ENCODE results near the gene ERBB3.

Gene ERBB3

GRCh38 chr12:56137853-56138571 lies 58.0 kb downstream of the ERBB3 start:
- Histone ChIP-seq H3K4me3 (ENCODE audit: low read length in 2 of 2) (no peak overlapping the region), H3K27me3 (ENCODE audit: control insufficient read depth in 3 of 3, insufficient read depth in 3 of 3, low read depth in 1 of 3, low read length in 3 of 3) (no peaks in the 10 kb centered on the region), H2BK120ac (ENCODE audit: low read depth, low read length) (no peak overlapping the region), H2AK5ac (ENCODE audit: low read depth, low read length) (no peak overlapping the region), H3K36me3 (replicated peaks in 1 of 2; ENCODE audit: control insufficient read depth in 2 of 2, insufficient read depth in 2 of 2, low read length in 2 of 2) (peaks cover 56 to 94% of the 10 kb centered on the region in 2 donors), H3K4me2 (ENCODE audit: insufficient read depth, low read length, poor library complexity, severe bottlenecking) (no peak overlapping the region), H3K18ac (ENCODE audit: low read length) (no peak overlapping the region), H3K4me1 (ENCODE audit: control insufficient read depth in 2 of 2, insufficient read depth in 1 of 2, low read depth in 1 of 2, low read length in 2 of 2) (no peaks in the 10 kb centered on the region), H3K9ac (ENCODE audit: low read depth, low read length, poor library complexity) (peak overlapping the region; percentile 15), H3K4ac (ENCODE audit: low read length) (no peak overlapping the region), H4K8ac (ENCODE audit: low read depth, low read length) (no peak overlapping the region), H2BK5ac (ENCODE audit: low read length) (no peak overlapping the region), H2BK15ac (ENCODE audit: low read length) (no peak overlapping the region), H3K27ac (replicated peaks; ENCODE audit: low read length) (no peak overlapping the region), H4K91ac (ENCODE audit: low read depth, low read length, poor library complexity) (no peak overlapping the region), H3K79me1 (ENCODE audit: low read depth, low read length) (no peaks in the 10 kb centered on the region), H3K14ac (ENCODE audit: low read length) (no peak overlapping the region), H3K23ac (ENCODE audit: low read depth, low read length, poor library complexity) (peak overlapping the region; percentile 1), H3K9me3 (replicated peaks in 1 of 2; ENCODE audit: control insufficient read depth in 2 of 2, insufficient read depth in 1 of 2, low read depth in 1 of 2, low read length in 2 of 2) (peaks cover 0 to 4% of the 10 kb centered on the region in 2 donors), H2BK12ac (ENCODE audit: low read length) (no peak overlapping the region), H2AFZ (ENCODE audit: low read length) (no peak overlapping the region)
- no CpG with 5 or more reads among the region's 14 CpGs for WGBS, 2 donors (ENCODE audit: extremely low coverage in 2 of 2, insufficient read length in 2 of 2, insufficient replicate concordance in 1 of 2)
- no peak for DNase-seq (ENCODE audit: low spot score)

DNA sequence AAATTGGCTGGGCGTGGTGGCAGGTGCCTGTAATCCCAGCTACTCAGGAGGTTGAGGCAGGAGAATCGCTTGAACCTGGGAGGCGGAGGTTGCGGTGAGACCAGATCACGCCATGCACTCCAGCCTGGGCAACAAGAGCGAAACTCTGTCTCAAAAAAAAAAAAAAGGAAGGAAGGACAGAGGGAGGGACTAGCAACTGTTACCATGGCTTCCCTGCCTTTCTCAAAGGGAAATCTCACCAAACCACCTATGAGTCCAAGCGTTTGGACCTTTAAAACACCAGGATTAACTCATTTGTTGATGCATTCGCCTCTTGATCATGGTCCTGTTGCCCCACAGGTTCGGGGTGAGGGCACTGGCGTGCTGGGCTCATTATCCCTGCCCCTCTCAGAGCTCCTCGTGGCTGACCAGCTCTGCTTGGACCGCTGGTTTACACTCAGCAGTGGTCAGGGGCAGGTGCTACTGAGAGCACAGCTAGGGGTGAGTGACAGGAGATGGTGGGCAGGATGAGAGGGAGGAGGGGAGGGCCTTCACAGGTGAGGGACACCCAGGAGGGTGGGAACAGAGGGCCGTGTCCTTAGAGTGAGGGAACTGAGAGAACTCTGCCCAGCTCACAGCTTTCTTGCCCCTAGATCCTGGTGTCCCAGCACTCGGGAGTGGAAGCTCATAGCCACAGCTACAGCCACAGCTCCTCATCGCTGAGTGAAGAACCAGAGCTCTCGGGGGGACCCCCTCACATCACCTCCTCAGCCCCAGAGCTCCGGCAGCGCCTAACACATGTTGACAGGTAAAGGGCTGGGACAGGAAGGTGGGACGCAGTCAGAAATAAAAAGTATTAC lies 62.2 kb downstream of the ERBB3 start:
- H4K91ac ChIP-seq (ENCODE audit: low read depth, low read length, poor library complexity), result no peak overlapping the region
- no peak overlapping the region for H3K23ac ChIP-seq (ENCODE audit: low read depth, low read length, poor library complexity)
- H2BK15ac ChIP-seq (ENCODE audit: low read length), result no peak overlapping the region
- no peak overlapping the region for H2BK5ac ChIP-seq (ENCODE audit: low read length)
- H3K4me1 ChIP-seq (ENCODE audit: control insufficient read depth in 2 of 2, insufficient read depth in 1 of 2, low read depth in 1 of 2, low read length in 2 of 2), result no peaks in the 10 kb centered on the region
- DNase-seq (ENCODE audit: low spot score), result no peak
- peaks cover 53 to 80% of the 10 kb centered on the region in 2 donors for H3K36me3 ChIP-seq (replicated peaks in 1 of 2; ENCODE audit: control insufficient read depth in 2 of 2, insufficient read depth in 2 of 2, low read length in 2 of 2)
- H3K4me2 ChIP-seq (ENCODE audit: insufficient read depth, low read length, poor library complexity, severe bottlenecking), result no peak overlapping the region
- H3K14ac ChIP-seq (ENCODE audit: low read length), result no peak overlapping the region
- no peak overlapping the region for H2BK120ac ChIP-seq (ENCODE audit: low read depth, low read length)
- H3K9ac ChIP-seq (ENCODE audit: low read depth, low read length, poor library complexity), result no peak overlapping the region
- WGBS, 2 donors (ENCODE audit: extremely low coverage in 2 of 2, insufficient read length in 2 of 2, insufficient replicate concordance in 1 of 2), result no CpG with 5 or more reads among the region's 19 CpGs
- H3K4ac ChIP-seq (ENCODE audit: low read length), result no peak overlapping the region
- H3K79me1 ChIP-seq (ENCODE audit: low read depth, low read length), result no peaks in the 10 kb centered on the region
- H3K18ac ChIP-seq (ENCODE audit: low read length), result no peak overlapping the region
- H4K8ac ChIP-seq (ENCODE audit: low read depth, low read length), result no peak overlapping the region
- H2AK5ac ChIP-seq (ENCODE audit: low read depth, low read length), result no peak overlapping the region
- H3K4me3 ChIP-seq (ENCODE audit: low read length in 2 of 2), result no peak overlapping the region
- no peaks in the 10 kb centered on the region for H3K27me3 ChIP-seq (ENCODE audit: control insufficient read depth in 3 of 3, insufficient read depth in 3 of 3, low read depth in 1 of 3, low read length in 3 of 3)
- H3K27ac ChIP-seq (replicated peaks; ENCODE audit: low read length), result no peak overlapping the region
- H3K9me3 ChIP-seq (replicated peaks in 1 of 2; ENCODE audit: control insufficient read depth in 2 of 2, insufficient read depth in 1 of 2, low read depth in 1 of 2, low read length in 2 of 2), result peaks cover 0 to 4% of the 10 kb centered on the region in 2 donors
- no peak overlapping the region for H2BK12ac ChIP-seq (ENCODE audit: low read length)
- H2AFZ ChIP-seq (ENCODE audit: low read length), result no peak overlapping the region

DNA sequence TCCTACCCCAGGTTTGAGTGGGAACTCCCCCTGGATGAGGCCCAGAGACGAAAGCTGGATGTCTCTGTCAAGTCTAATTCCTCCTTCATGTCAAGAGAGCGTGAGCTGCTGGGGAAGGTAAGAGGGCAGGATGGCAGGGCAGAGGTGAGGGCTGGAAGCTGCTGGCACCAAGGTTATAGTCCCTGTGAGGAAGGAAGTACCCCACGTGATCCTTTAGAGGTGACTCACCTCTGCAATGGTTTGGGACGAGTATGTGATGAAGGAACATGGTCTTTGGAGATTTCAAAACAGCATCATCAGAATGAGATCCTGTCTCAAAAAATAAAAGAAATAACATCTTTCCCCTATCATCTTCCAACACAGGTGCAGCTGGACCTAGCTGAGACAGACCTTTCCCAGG lies 63.3 kb downstream of the ERBB3 start:
- Histone ChIP-seq H3K27ac (replicated peaks; ENCODE audit: low read length) (no peak overlapping the region), H2BK15ac (ENCODE audit: low read length) (no peak overlapping the region), H2BK120ac (ENCODE audit: low read depth, low read length) (no peak overlapping the region), H3K14ac (ENCODE audit: low read length) (no peak overlapping the region), H3K9me3 (replicated peaks in 1 of 2; ENCODE audit: control insufficient read depth in 2 of 2, insufficient read depth in 1 of 2, low read depth in 1 of 2, low read length in 2 of 2) (peaks cover 0 to 4% of the 10 kb centered on the region in 2 donors), H2AK5ac (ENCODE audit: low read depth, low read length) (no peak overlapping the region), H3K4me3 (ENCODE audit: low read length in 2 of 2) (no peak overlapping the region), H2AFZ (ENCODE audit: low read length) (no peak overlapping the region), H3K79me1 (ENCODE audit: low read depth, low read length) (no peaks in the 10 kb centered on the region), H3K4me1 (ENCODE audit: control insufficient read depth in 2 of 2, insufficient read depth in 1 of 2, low read depth in 1 of 2, low read length in 2 of 2) (no peaks in the 10 kb centered on the region), H3K4me2 (ENCODE audit: insufficient read depth, low read length, poor library complexity, severe bottlenecking) (no peak overlapping the region), H3K9ac (ENCODE audit: low read depth, low read length, poor library complexity) (no peak overlapping the region), H4K91ac (ENCODE audit: low read depth, low read length, poor library complexity) (no peak overlapping the region), H3K23ac (ENCODE audit: low read depth, low read length, poor library complexity) (no peak overlapping the region), H2BK5ac (ENCODE audit: low read length) (no peak overlapping the region), H4K8ac (ENCODE audit: low read depth, low read length) (no peak overlapping the region), H2BK12ac (ENCODE audit: low read length) (no peak overlapping the region), H3K4ac (ENCODE audit: low read length) (no peak overlapping the region), H3K18ac (ENCODE audit: low read length) (no peak overlapping the region), H3K36me3 (replicated peaks in 1 of 2; ENCODE audit: control insufficient read depth in 2 of 2, insufficient read depth in 2 of 2, low read length in 2 of 2) (peaks cover 42 to 70% of the 10 kb centered on the region in 2 donors), H3K27me3 (ENCODE audit: control insufficient read depth in 3 of 3, insufficient read depth in 3 of 3, low read depth in 1 of 3, low read length in 3 of 3) (no peaks in the 10 kb centered on the region)
- no peak for DNase-seq (ENCODE audit: low spot score)
- no CpG with 5 or more reads among the region's 4 CpGs for WGBS, 2 donors (ENCODE audit: extremely low coverage in 2 of 2, insufficient read length in 2 of 2, insufficient replicate concordance in 1 of 2)

GRCh38 chr12:56143870-56144269 lies 63.9 kb downstream of the ERBB3 start:
- DNase-seq (ENCODE audit: low spot score), result no peak
- H3K36me3 ChIP-seq (replicated peaks in 1 of 2; ENCODE audit: control insufficient read depth in 2 of 2, insufficient read depth in 2 of 2, low read length in 2 of 2), result peaks cover 36 to 63% of the 10 kb centered on the region in 2 donors

More at GRCh38 chr12:56143870-56144269, 63.9 kb downstream of the ERBB3 start:
- H2BK12ac ChIP-seq (ENCODE audit: low read length), result no peak overlapping the region
- no peak overlapping the region for H2BK5ac ChIP-seq (ENCODE audit: low read length)
- no peak overlapping the region for H3K27ac ChIP-seq (replicated peaks; ENCODE audit: low read length)
- H4K91ac ChIP-seq (ENCODE audit: low read depth, low read length, poor library complexity), result no peak overlapping the region
- no CpG with 5 or more reads among the region's 8 CpGs for WGBS, 2 donors (ENCODE audit: extremely low coverage in 2 of 2, insufficient read length in 2 of 2, insufficient replicate concordance in 1 of 2)
- H3K9ac ChIP-seq (ENCODE audit: low read depth, low read length, poor library complexity), result no peak overlapping the region
- H3K18ac ChIP-seq (ENCODE audit: low read length), result no peak overlapping the region
- H3K23ac ChIP-seq (ENCODE audit: low read depth, low read length, poor library complexity), result no peak overlapping the region
- H2AFZ ChIP-seq (ENCODE audit: low read length), result no peak overlapping the region
- no peak overlapping the region for H2BK15ac ChIP-seq (ENCODE audit: low read length)
- H3K9me3 ChIP-seq (replicated peaks in 1 of 2; ENCODE audit: control insufficient read depth in 2 of 2, insufficient read depth in 1 of 2, low read depth in 1 of 2, low read length in 2 of 2), result no peaks in the 10 kb centered on the region
- no peak overlapping the region for H3K4me2 ChIP-seq (ENCODE audit: insufficient read depth, low read length, poor library complexity, severe bottlenecking)
- no peak overlapping the region for H2BK120ac ChIP-seq (ENCODE audit: low read depth, low read length)
- H3K4me1 ChIP-seq (ENCODE audit: control insufficient read depth in 2 of 2, insufficient read depth in 1 of 2, low read depth in 1 of 2, low read length in 2 of 2), result no peaks in the 10 kb centered on the region
- no peak overlapping the region for H3K14ac ChIP-seq (ENCODE audit: low read length)
- H3K4ac ChIP-seq (ENCODE audit: low read length), result no peak overlapping the region
- no peak overlapping the region for H2AK5ac ChIP-seq (ENCODE audit: low read depth, low read length)
- no peak overlapping the region for H4K8ac ChIP-seq (ENCODE audit: low read depth, low read length)
- H3K79me1 ChIP-seq (ENCODE audit: low read depth, low read length), result no peaks in the 10 kb centered on the region
- H3K4me3 ChIP-seq (ENCODE audit: low read length in 2 of 2), result peak overlapping the region in 1 of 2 donors; percentile 48
- no peaks in the 10 kb centered on the region for H3K27me3 ChIP-seq (ENCODE audit: control insufficient read depth in 3 of 3, insufficient read depth in 3 of 3, low read depth in 1 of 3, low read length in 3 of 3)

Measured in neuronal stem cell (in vitro differentiated cells).